ENCODE measurements around the gene NPAS1. TPM values are rescaled to one million over a fixed set of nuclear protein-coding genes. Genes with fewer than 3 reads are reported as not detected.

NPAS1 gene
- total RNA-seq, 1 experiment from 2014 or later: 1.2 TPM

DNA sequence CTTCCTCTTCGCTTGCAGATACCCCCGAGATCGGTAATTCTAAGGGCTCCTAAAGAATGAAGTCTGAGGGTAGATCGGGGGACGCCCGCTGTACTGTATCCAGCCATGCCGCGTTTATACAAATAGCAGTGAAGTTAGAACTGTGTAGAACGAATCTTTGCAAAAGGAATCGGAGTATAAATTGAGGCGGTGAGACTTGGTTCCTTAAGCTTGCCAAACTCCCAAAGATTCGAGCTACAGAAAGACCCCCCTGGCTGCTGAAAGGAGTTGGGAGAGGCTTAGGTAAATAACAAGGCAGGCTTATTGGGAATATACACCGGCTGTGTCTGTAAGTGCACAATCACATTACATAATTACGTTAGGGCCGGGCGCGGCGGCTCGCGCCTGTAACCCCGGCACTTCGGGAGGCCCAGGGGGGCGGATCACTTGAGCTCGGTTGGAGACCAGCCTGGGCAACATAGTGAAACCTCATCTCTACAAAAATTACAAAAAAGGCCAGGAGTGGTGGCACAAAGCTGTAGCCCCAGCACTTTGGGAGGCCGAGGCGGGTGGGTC lies 16.5 kb downstream of the NPAS1 start:
- Mint-ChIP-seq H3K4me1 (ENCODE audit: low read depth, unreplicated experiment) (peaks cover 24% of the 10 kb centered on the region), H3K9me3 (ENCODE audit: low read depth, unreplicated experiment) (no peaks in the 10 kb centered on the region), H3K27me3 (ENCODE audit: unreplicated experiment) (peaks cover 4% of the 10 kb centered on the region), H3K27ac (ENCODE audit: unreplicated experiment) (peak overlapping the region; percentile 73), H3K36me3 (ENCODE audit: insufficient read depth, unreplicated experiment) (peaks cover 34% of the 10 kb centered on the region), H3K4me3 (ENCODE audit: low read depth, unreplicated experiment) (peak overlapping the region; percentile 70)
- BruUV-seq (replicated peaks): no TSS peak
- intact Hi-C loops (cut with micrococcal nuclease; ENCODE audit: unreplicated experiment): loop anchor here (1.0 to 10.0 kb wide), 2 partner anchors 89 to 281 kb away; no protein-coding TSS in a partner anchor
- TF ChIP-seq CTCF (IDR thresholded peaks at IDR 0.05; ENCODE audit: unreplicated experiment): no peak
- peak; percentile 47 for DNase-seq
- CTCF ChIA-PET: interaction anchor here (0.6 to 1.4 kb wide), 6 partner anchors 17 to 814 kb away, joined by 3 to 7 read pairs (median 4); no protein-coding TSS in a partner anchor

DNA sequence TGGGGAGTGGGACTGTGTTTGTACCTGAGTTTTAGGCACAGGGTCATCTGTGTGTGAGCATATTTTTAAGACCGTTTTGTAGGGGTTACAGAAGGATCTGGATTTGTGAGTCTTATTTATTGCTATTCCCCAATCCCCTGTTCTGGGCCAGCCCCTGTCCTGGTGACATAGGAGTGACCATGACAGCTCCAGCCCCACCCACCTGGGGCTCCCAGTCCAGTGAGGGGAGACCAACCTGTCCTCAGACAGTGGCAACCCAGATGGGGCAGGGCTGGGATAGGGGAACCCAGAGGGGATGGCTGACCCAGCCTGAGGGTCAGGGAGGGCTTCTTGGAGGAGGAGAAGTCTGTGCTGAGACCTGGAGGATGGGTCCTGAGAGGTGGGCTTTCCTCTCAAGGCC lies 18.1 kb downstream of the NPAS1 start:
- CTCF ChIA-PET: no interaction called here
- H3K27ac Mint-ChIP-seq (ENCODE audit: unreplicated experiment): no peak overlapping the region
- no TSS peak for BruUV-seq (replicated peaks)
- H3K36me3 Mint-ChIP-seq (ENCODE audit: insufficient read depth, unreplicated experiment): peaks cover 36% of the 10 kb centered on the region
- H3K4me3 Mint-ChIP-seq (ENCODE audit: low read depth, unreplicated experiment): no peak overlapping the region
- no peak for TF ChIP-seq CTCF (IDR thresholded peaks at IDR 0.05; ENCODE audit: unreplicated experiment)
- H3K27me3 Mint-ChIP-seq (ENCODE audit: unreplicated experiment): no peaks in the 10 kb centered on the region
- intact Hi-C loops (cut with micrococcal nuclease; ENCODE audit: unreplicated experiment): loop anchor here (10.0 kb wide), 1 partner anchor 283 kb away; no protein-coding TSS in a partner anchor
- H3K4me1 Mint-ChIP-seq (ENCODE audit: low read depth, unreplicated experiment): peaks cover 17% of the 10 kb centered on the region
- H3K9me3 Mint-ChIP-seq (ENCODE audit: low read depth, unreplicated experiment): no peaks in the 10 kb centered on the region
- DNase-seq: no peak

DNA sequence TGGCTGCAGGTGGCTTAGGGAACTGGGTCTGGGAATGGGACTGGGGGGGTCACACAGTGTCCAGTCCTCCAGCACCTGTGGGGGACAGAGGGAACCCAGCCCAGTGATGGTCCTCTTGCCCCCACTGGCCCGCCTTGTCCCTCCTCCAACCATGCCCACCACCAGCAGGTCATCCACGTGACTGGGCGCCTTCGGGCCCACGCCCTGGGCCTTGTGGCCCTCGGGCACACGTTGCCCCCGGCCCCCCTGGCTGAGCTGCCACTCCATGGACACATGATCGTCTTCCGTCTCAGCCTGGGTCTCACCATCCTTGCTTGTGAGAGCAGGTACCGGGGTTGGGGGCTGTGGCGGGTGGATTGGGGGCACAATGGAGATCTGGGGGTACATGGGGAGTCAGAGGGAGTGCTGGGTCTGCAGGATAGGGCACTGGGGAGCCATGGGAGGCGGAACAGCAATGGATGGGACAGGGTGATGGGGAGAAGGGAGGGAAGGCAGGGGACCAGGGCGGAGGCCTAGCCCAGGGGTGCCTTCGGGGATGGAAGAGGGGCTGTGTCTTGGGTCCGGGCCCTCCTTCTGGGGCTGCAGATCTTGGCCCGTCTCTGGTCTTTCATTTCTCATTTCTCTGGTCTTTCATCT lies 19.7 kb downstream of the NPAS1 start:
- intact Hi-C loops (cut with micrococcal nuclease; ENCODE audit: unreplicated experiment): loop anchor here (10.0 kb wide), 1 partner anchor 285 kb away; no protein-coding TSS in a partner anchor
- Mint-ChIP-seq H3K9me3 (ENCODE audit: low read depth, unreplicated experiment) (no peaks in the 10 kb centered on the region), H3K27ac (ENCODE audit: unreplicated experiment) (no peak overlapping the region), H3K27me3 (ENCODE audit: unreplicated experiment) (no peaks in the 10 kb centered on the region), H3K4me1 (ENCODE audit: low read depth, unreplicated experiment) (peaks cover 16% of the 10 kb centered on the region), H3K4me3 (ENCODE audit: low read depth, unreplicated experiment) (no peak overlapping the region), H3K36me3 (ENCODE audit: insufficient read depth, unreplicated experiment) (peaks cover 36% of the 10 kb centered on the region)
- no TSS peak for BruUV-seq (replicated peaks)
- TF ChIP-seq CTCF (IDR thresholded peaks at IDR 0.05; ENCODE audit: unreplicated experiment): no peak
- no peak for DNase-seq
- CTCF ChIA-PET: no interaction called here

DNA sequence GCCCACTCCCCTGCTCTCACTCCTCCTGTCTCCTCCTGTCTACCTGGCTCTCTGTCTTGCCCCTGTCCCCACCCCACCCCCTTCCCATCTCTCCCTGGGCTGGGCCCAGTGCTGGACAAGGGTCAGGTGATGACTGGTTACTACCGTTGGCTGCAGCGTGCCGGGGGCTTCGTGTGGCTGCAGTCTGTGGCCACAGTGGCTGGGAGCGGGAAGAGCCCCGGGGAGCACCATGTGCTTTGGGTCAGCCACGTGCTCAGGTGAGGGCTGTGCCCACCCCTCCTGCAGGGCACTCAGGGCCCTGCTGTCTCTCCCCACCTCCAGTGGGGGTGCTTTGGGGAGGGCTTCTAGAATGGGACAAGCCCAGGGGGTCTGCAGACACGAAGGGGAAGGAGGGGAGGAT lies 21.2 kb downstream of the NPAS1 start:
- H3K4me1 Mint-ChIP-seq (ENCODE audit: low read depth, unreplicated experiment): peaks cover 2% of the 10 kb centered on the region
- DNase-seq: no peak
- intact Hi-C loops (cut with micrococcal nuclease; ENCODE audit: unreplicated experiment): no loop called here
- BruUV-seq (replicated peaks): no TSS peak
- no peak overlapping the region for H3K27ac Mint-ChIP-seq (ENCODE audit: unreplicated experiment)
- H3K27me3 Mint-ChIP-seq (ENCODE audit: unreplicated experiment): no peaks in the 10 kb centered on the region
- no peak for TF ChIP-seq CTCF (IDR thresholded peaks at IDR 0.05; ENCODE audit: unreplicated experiment)
- CTCF ChIA-PET: no interaction called here
- H3K9me3 Mint-ChIP-seq (ENCODE audit: low read depth, unreplicated experiment): no peaks in the 10 kb centered on the region
- H3K36me3 Mint-ChIP-seq (ENCODE audit: insufficient read depth, unreplicated experiment): peaks cover 25% of the 10 kb centered on the region
- H3K4me3 Mint-ChIP-seq (ENCODE audit: low read depth, unreplicated experiment): no peak overlapping the region

All from Calu3 (cell line).